GM12878 (cell line): ENCODE results near the gene ABCB4.

Source experiments
- CHD2 ChIP-seq: IDR thresholded peaks from 2 replicates; pipeline ENCODE4 v1.6.1; 2011; ENCODE audit warnings: low read depth, low read length, improper control_type of control experiment, borderline replicate concordance
- CREB1 ChIP-seq: IDR thresholded peaks from 2 replicates; pipeline ENCODE4 v1.6.1; 2012; ENCODE audit warnings: low read depth, mild to moderate bottlenecking, inconsistent platforms
- GABPA ChIP-seq: IDR thresholded peaks from 2 replicates; pipeline ENCODE4 v1.6.1; 2014; ENCODE audit warnings: antibody characterized with exemption, low read depth, mild to moderate bottlenecking, inconsistent platforms
- JUND ChIP-seq: IDR thresholded peaks from 2 replicates; pipeline ENCODE4 v1.6.1; 2012; ENCODE audit warnings: low read depth, mild to moderate bottlenecking, low read length, improper control_type of control experiment, moderate library complexity
- SUZ12 ChIP-seq: fragments of 200-600 bp; sonication (generic); IDR thresholded peaks from one replicate; pipeline ENCODE4 v1.6.1; 2018; ENCODE audit warnings: antibody characterized with exemption, mild to moderate bottlenecking; ENCODE audit not compliant: unreplicated experiment
- ZBED1 ChIP-seq: IDR thresholded peaks from 2 replicates; pipeline ENCODE4 v1.6.1; 2016; ENCODE audit warnings: borderline replicate concordance
- ZNF274 ChIP-seq: IDR thresholded peaks from one replicate; pipeline ENCODE4 v1.8.0; 2011; ENCODE audit not compliant: insufficient read length, insufficient read depth
- TF ChIP-seq, protein P1 (sequence below), 3 experiments: IDR thresholded peaks in 2 of 3; conservative IDR thresholded peaks in 1 of 3; 2 replicates each; pipeline ENCODE4 v1.5.1; 2011; ENCODE audit warnings: low read depth in 3 of 3, low read length in 3 of 3, mild to moderate bottlenecking in 3 of 3, control low read depth in 2 of 3, moderate library complexity in 2 of 3, inconsistent platforms in 1 of 3, mixed read lengths in 1 of 3; ENCODE audit not compliant: control insufficient read depth in 2 of 3, insufficient read depth in 1 of 3; ENCODE audit errors: extremely low read depth in 1 of 3

DNA sequence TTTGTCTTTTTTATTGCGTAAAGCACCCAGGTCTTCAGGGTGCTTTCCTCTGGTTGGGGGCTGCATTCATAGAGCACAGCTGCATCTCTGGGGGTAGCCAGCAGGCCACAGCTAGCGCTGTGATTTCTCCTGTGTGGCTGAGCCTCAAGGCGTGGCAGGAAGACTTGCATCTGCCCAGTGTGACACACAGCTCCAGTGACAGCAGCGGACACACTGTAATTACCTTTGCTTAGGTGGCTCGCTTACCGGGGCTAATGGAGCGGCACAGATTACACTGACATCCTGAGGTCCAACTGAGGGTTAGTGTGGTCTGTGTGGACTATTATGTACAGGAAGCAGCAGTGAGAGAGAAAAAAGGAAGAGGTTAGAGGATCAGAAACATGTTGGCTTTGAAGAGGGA is 27.1 kb downstream of the ABCB4 start:
- TF ChIP-seq CHD2, result no peak
- TF ChIP-seq JUND, result no peak
- no peak for TF ChIP-seq ZBED1
- TF ChIP-seq SUZ12, result no peak
- no peak for TF ChIP-seq GABPA
- TF ChIP-seq ZNF274, result no peak
- TF ChIP-seq, protein P1, sequence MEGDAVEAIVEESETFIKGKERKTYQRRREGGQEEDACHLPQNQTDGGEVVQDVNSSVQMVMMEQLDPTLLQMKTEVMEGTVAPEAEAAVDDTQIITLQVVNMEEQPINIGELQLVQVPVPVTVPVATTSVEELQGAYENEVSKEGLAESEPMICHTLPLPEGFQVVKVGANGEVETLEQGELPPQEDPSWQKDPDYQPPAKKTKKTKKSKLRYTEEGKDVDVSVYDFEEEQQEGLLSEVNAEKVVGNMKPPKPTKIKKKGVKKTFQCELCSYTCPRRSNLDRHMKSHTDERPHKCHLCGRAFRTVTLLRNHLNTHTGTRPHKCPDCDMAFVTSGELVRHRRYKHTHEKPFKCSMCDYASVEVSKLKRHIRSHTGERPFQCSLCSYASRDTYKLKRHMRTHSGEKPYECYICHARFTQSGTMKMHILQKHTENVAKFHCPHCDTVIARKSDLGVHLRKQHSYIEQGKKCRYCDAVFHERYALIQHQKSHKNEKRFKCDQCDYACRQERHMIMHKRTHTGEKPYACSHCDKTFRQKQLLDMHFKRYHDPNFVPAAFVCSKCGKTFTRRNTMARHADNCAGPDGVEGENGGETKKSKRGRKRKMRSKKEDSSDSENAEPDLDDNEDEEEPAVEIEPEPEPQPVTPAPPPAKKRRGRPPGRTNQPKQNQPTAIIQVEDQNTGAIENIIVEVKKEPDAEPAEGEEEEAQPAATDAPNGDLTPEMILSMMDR (IDR thresholded peaks at IDR 0.05 in 2 of 3, conservative IDR thresholded peaks at IDR 0.05 in 1 of 3; ENCODE audit: control insufficient read depth in 2 of 3, extremely low read depth in 1 of 3, insufficient read depth in 1 of 3, low read depth in 3 of 3, low read length in 3 of 3), result no peak
- no peak for TF ChIP-seq CREB1
